ENCODE results near the gene CUL4B. TPM values are rescaled to one million over a fixed set of nuclear protein-coding genes. Genes with fewer than 3 reads are reported as not detected.
A peak's percentile ranks its signal among the peaks of the same experiment; 100 is the strongest.

Gene CUL4B
- total and polyA plus RNA-seq, 10 of the 15 experiments (the other 5 are each of a cell fraction or from before 2014, with no cell fraction given) = 11.0 to 37.3 (median 24.4) TPM

- TF ChIP-seq ZNF24 (IDR thresholded peaks at IDR 0.05) = no peak
- no peak for TF ChIP-seq CUX1 (IDR thresholded peaks at IDR 0.05; ENCODE audit: insufficient replicate concordance, low read depth, low read length)
- 0 out of 2 replicates have a peak, but pooled peaks have one; percentile 4 for TF ChIP-seq YY1 (IDR thresholded peaks at IDR 0.05; ENCODE audit: low read depth, low read length)
- TF ChIP-seq NFYB (IDR thresholded peaks at IDR 0.05; ENCODE audit: insufficient read depth, low read depth, low read length) = no peak
- 0 out of 2 replicates have a peak, but pooled peaks have one; percentile 45 for TF ChIP-seq PML (IDR thresholded peaks at IDR 0.05; ENCODE audit: low read length)
- peak; percentile 23; the same call in 1 of the 2 replicates for TF ChIP-seq ZNF687 (IDR thresholded peaks at IDR 0.05)
- no peak for TF ChIP-seq ATF3 (IDR thresholded peaks at IDR 0.05; ENCODE audit: borderline replicate concordance, extremely low read depth, low read depth, low read length)
- TF ChIP-seq ZNF274 (IDR thresholded peaks at IDR 0.05; ENCODE audit: insufficient read depth, insufficient read length) = no peak
- TF ChIP-seq MTA2 (IDR thresholded peaks at IDR 0.05; ENCODE audit: low read depth) = peak; percentile 39; the same call in 1 of the 2 replicates
- TF ChIP-seq RAD21 (IDR thresholded peaks at IDR 0.05; ENCODE audit: insufficient read depth, low read depth, low read length) = peak; percentile 9; the same call in 1 of the 2 replicates
- TF ChIP-seq SIN3A (IDR thresholded peaks at IDR 0.05; ENCODE audit: low read depth, low read length) = peak; percentile 22; the same call in 1 of the 2 replicates
- peak; percentile 93 for TF ChIP-seq BACH1 (IDR thresholded peaks at IDR 0.05; ENCODE audit: borderline replicate concordance)
- TF ChIP-seq BCL3 (IDR thresholded peaks at IDR 0.05; ENCODE audit: borderline replicate concordance, insufficient read depth, low read depth, low read length, poor library complexity, severe bottlenecking) = no peak
- TF ChIP-seq, protein P1, sequence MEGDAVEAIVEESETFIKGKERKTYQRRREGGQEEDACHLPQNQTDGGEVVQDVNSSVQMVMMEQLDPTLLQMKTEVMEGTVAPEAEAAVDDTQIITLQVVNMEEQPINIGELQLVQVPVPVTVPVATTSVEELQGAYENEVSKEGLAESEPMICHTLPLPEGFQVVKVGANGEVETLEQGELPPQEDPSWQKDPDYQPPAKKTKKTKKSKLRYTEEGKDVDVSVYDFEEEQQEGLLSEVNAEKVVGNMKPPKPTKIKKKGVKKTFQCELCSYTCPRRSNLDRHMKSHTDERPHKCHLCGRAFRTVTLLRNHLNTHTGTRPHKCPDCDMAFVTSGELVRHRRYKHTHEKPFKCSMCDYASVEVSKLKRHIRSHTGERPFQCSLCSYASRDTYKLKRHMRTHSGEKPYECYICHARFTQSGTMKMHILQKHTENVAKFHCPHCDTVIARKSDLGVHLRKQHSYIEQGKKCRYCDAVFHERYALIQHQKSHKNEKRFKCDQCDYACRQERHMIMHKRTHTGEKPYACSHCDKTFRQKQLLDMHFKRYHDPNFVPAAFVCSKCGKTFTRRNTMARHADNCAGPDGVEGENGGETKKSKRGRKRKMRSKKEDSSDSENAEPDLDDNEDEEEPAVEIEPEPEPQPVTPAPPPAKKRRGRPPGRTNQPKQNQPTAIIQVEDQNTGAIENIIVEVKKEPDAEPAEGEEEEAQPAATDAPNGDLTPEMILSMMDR (IDR thresholded peaks at IDR 0.05 in 2 of 3, conservative IDR thresholded peaks at IDR 0.05 in 1 of 3; ENCODE audit: control insufficient read depth in 2 of 3, extremely low read depth in 1 of 3, insufficient read depth in 1 of 3, low read depth in 3 of 3, low read length in 3 of 3) = peak; percentile 37 to 49 (median 38)
These were observed 74.9 kb downstream of the CUL4B start (continued) for GRCh38 chrX:120485638-120486520.

All from GM12878 (cell line).